Measurements from ENCODE around the gene ANXA6.

ANXA6 gene

GRCh38 chr5:151067632-151068432, 89.7 kb downstream of the ANXA6 start:
- DNase-seq (ENCODE audit: low read depth in 3 of 3) = no peak

GRCh38 chr5:151066920-151067319, 90.7 kb downstream of the ANXA6 start:
- no peak for DNase-seq (ENCODE audit: low read depth in 3 of 3)

GRCh38 chr5:151065609-151066008, 92.0 kb downstream of the ANXA6 start:
- no peak for DNase-seq (ENCODE audit: low read depth in 3 of 3)

- no peak for DNase-seq (ENCODE audit: low read depth in 3 of 3)
Measured at GRCh38 chr5:151064916-151065499, 92.6 kb downstream of the ANXA6 start.

GRCh38 chr5:151063142-151063989, 94.2 kb downstream of the ANXA6 start:
- DNase-seq (ENCODE audit: low read depth in 3 of 3) = no peak

- no peak for DNase-seq (ENCODE audit: low read depth in 3 of 3)
Measured at GRCh38 chr5:151062405-151063141, 95.0 kb downstream of the ANXA6 start.

DNA sequence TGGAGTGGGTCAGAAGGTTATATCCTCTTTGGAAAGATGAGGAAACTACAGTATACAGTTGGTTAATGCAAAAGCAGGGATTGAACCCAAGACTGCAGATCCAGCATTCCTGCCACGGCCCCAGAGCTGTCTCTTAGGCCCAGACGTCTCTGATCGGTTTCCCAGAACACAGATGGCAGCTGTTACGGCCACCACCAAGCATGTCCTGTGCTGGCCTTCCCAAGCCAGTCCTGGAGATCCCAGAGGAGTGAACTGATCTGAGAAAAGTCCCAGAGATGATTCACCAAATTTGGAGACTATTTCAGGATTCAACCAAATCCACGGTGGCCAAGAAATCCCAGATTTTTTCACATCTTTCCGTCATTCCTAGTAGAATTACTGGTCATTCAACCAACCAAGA, 96.8 kb downstream of the ANXA6 start:
- DNase-seq (ENCODE audit: low read depth in 3 of 3) = no peak

DNA sequence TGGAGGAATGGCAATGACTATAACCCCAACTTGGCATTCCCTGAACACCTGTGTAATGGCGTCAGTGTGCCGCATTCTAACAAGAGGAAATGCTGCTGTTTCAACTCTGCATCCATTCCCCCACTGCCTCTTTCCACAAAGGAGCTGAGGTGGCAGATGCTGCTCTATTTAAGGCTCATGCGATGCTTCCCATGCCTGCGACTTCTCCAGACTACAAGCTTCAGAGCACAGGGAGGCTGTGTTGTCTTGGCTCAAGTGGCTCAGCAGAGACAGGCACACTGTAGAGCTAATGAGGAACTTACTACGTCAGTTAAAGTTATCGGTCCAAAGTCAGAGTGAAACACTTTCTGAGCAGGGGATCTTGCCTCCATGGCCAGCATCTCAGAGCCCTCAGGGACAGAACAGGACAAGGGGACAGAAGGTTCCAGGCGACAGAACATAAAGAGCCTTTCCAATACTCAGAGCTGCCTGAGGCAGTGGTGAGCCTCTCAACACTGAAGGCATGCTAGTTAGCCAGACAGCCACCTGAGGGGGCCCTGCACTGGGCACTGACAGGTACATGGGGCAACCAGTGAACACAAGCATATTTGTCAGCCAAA, 98.6 kb downstream of the ANXA6 start:
- no peak for DNase-seq (ENCODE audit: low read depth in 3 of 3)

DNA sequence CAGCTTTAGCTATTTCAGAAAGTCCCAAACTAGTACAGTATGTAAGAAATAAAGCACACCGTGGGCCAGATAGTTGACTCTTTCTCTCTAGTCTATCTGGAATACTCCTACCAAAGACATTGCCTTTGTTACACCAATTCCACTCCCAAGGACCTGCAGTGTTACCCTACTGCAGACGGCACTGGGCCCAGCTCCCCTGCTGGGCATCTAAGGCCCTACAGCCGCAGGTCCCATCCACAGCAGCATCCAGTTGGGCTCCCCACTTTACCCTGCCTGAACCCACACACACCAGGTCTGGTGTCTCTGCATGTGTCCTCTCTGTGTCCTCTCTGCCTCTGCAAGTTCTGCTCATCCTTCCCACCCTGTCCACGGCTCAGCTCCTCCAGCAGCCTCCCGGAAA, 99.3 kb downstream of the ANXA6 start:
- no peak for DNase-seq (ENCODE audit: low read depth in 3 of 3)

- DNase-seq (ENCODE audit: low read depth in 3 of 3) = no peak
Measured at GRCh38 chr5:151056379-151057325, 100.9 kb downstream of the ANXA6 start.

DNA sequence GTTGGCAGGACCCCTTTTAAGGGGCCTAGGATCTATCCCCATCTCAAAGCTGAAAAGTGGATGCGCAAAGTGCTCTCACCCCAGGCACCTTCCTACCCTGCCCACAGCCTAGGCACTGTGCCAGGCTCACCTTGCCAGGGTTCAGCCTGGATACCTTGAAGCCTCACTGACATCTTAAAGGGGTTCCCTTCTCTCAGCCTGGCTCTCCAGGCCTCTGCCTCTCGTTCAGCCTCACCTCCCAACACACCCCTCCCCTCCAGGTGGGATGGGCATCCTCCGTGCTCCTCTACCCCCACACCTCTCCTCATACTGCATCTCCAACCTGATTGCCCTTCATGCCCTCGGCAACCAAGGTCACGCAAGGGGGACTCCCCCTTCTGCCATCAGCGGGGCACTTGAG, 102.2 kb downstream of the ANXA6 start:
- DNase-seq (ENCODE audit: low read depth in 3 of 3) = no peak

- no peak for DNase-seq (ENCODE audit: low read depth in 3 of 3)
Measured at GRCh38 chr5:151054709-151055108, 102.9 kb downstream of the ANXA6 start.

- no peak for DNase-seq (ENCODE audit: low read depth in 3 of 3)
Measured at GRCh38 chr5:151053796-151054462, 103.7 kb downstream of the ANXA6 start.

DNA sequence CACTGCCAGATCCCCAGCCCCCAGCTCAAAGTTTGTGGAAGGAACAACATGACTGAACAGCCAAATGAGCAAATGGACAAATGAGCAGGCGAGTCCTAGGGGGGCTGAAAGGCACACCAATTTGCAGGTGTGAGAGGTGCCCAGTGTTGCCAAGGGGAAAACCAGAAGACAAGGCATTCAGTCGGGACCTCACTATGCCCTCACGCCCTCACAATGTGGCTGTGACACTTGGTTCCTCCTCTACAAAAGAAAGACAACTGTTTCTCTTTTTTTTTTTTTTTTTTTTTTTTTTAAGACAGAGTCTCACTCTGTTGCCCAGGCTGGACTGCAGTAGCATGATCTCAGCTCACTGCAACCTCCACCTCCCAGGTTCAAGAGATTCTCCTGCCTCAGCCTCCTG, 104.7 kb downstream of the ANXA6 start:
- DNase-seq (ENCODE audit: low read depth in 3 of 3) = no peak

DNA sequence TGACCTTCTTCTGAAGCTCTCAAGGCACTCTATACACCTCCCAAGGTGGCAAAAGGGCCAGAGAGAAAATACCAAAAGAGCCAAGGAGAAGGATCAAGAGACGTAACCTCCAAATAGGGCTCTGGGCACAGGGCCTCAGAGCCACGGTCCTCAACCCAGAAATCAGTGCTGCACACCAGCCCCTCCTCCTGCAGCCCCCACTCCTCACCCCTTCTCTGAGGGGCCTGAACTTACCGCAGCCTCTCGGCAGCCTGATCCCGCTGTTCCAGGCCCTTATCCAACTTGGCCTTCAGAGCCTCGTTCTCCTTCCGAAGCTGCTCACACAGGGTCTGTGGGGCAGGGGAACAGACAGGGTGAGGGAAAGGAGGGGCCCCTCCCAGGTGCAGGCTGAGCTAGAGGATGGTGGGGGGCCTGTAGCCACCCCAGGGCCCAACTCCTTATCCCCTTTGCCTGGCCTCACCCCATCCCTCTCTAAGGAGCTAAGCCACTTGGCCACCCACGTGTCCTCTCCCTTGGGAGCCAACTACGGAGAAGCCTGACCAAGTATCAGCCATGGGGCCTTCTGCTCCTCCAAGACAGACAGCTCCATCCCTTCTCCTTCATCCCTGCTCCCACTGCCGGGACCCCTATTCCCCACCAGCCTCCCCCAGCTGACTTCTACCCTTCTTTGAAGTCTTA, 105.5 kb downstream of the ANXA6 start:
- no peak for DNase-seq (ENCODE audit: low read depth in 3 of 3)

- DNase-seq (ENCODE audit: low read depth in 3 of 3) = peak; percentile 50 to 66 (median 62)
Measured at GRCh38 chr5:151051066-151051930, 106.3 kb downstream of the ANXA6 start.
